Stimulated activated CD8-positive, alpha-beta memory T cell treated with anti-CD3 and anti-CD28 coated beads, Interleukin-4, amount 100 ng/mL, for 48 hours (primary cell): Measurements from ENCODE around the gene CYP4A22.
"Not testable (repeated sequence)": the region's sequence is repeated elsewhere in the genome, so short reads cannot be mapped to it uniquely, and the experiment has no call there.

Experiments used
- DNase-seq: peaks from one replicate; pipeline ENCODE4 v3.0.0-alpha.2; 2020

CYP4A22 gene

DNA sequence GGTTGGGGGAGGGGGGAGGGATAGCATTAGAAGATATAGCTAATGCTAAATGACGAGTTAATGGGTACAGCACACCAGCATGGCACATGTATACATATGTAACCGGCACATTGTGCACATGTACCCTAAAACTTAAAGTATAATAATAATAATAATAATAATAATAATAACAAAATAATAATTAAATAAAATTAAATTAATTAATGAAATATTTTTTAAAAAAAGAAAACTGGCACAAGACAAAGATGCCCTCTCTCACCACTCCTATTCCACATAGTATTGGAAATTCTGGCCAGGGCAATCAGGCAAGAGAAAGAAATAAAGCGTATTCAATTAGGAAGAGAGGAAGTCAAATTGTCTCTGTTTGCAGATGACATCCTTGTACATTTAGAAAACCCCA, 20.7 kb downstream of the CYP4A22 start:
- not testable (repeated sequence) for DNase-seq

DNA sequence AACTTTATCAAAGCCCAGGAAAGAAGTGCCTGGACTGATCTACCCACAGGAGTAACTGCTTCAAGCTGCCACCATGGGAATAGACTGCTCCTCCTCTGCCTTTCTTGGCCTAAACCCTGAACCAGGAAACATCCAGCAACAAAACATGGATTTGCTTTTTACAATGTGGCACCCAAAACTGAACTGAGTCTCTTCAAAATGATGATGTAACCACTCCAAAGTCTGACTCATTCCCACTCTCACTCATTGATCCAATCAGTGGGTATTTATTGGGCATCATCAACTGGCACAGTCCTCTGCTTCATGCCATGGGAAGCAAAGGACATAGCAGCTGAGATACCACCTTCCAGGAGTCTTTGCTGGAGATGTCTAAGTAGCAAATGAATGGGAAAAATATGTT, 23.5 kb downstream of the CYP4A22 start:
- DNase-seq = no peak

DNA sequence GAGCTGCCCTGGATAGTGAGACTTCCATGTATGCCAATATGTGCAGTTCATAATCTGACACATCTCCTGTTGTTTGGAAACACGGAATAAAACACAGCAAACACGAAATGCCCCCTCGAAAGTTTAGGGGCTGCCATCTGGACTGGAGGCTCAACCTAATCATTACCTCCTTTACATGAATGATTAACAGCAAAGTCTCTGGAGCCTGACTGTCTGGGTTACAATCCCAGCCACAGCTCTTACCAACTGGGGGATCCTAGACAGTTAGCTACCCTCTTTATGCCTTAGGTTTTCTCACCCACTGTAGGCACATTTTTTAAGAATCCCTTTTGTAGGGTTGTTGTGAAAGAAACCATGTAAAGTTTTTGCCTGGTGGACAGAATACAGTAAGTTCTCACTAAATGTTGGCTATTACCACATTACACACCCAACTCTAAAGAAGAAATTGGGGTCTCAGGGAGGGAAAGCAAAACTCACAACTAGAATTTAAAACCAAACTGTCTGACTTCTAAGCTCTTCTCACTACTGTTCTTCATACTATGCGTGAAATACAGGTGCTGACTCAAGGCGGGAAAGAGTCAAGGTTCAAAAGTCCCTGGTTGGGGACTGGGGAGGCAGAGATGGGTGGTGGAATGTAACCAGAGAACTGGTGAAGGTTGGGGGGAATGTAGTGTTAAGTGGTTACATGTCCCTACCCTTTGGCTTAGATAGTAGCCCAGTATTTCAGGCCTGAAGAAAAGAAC, 24.2 kb downstream of the CYP4A22 start:
- no peak for DNase-seq

DNA sequence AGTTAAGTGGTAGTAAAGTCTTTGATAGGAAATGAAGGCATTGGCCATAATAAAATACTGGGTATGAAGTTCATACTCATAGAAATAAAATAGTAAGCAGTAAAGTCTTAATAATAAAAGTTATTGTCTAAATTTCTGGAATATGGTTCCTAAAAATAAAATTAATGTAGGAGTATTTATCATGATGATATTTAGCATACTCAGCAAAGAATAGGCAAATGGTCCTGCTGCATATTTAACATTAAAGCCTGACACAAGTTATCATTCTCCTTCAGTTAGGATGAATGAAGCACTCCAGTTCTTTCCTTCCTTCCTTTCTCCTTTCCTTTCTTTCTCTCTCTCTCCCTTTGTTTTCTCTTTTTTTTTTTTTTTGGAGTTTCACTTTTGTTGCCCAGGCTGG, 27.3 kb downstream of the CYP4A22 start:
- no peak for DNase-seq

DNA sequence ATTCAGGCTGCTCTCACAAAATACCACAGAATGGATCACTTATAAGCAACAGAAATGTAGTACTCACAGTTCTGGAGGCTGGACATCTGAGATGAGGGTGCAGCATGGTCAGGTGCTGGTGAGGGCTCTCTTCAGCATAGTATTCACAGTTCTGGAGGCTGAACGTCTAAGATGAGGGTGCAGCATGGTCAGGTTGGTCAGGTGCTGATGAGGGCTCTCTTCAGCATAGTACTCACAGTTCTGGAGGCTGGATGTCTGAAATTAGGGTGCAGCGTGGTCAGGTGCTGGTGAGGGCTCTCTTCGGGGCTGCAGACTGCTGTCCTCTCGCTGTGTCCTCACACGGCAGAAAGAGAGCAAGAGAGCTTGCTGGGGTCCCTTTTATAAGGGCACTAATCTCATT, 35.5 kb downstream of the CYP4A22 start:
- DNase-seq = no peak

DNA sequence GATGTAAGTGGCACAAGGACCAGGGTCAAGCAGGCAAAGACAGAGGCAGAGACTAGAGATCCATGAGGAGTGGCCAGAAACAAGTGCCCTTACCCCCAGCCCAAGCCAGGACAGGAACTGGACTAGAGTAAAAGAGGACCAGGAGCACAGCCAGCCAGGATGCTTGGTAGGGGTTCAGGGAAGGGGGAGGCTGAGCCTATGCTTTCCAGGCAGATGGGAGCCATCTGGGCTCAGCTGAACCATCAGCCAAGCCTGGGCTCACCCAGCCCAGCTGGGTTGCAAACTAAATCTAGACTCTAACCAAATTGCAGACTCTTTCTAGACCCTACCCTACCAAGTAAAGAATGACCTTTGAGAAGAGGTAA, 37.4 kb downstream of the CYP4A22 start:
- no peak for DNase-seq

DNA sequence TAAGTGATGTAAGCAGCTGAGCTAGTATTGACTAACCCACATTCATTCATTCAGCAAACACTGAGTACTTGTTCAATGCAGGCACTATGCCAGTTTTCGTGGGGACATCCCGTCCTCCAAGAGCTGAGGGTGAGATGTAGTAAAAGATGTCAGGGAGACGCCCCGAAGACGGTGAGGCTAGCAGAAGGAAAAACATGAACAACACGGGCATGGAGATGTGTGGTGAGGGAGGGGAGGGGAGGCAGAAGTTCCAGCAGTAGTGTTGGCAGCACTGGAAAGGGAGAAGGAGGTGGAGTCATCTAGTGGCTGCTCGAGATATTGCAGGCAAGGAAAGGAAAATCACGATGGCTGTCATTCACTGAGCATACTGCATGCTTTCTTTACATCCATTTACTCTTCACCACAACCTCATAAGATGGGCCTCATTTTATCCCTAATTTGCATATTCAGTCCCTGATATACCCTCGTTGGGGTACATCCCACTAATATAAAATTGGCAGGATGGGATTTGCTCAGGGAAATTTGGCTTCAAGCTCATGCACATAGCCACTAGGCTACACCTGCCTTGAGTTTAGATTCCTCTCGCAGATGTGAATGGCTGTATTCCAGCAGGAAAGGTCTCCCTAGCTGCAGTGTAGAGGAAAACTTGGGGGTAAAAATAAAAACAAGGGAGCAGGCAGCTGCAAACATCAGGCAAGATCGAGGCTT, 38.1 kb downstream of the CYP4A22 start:
- DNase-seq = peak; percentile 67

DNA sequence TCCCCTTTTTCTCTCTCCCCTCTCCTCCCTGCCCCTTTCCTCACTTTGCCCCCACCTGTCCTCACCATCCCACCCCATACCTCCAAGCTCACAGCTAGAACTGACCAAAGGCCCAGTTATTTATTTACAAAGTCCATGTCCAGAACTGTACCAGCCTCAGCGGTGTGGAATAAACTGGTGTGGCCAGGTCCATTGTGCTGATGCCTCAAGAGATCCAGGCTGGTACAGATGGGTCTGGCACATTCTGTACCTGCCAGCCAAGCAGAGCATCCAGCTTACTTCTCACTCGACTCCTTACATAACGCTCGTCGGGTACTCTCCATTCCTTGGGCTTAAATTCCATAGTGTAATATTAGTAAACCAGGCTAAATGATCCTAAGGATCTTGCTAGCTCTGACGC, 40.8 kb downstream of the CYP4A22 start:
- DNase-seq = no peak

DNA sequence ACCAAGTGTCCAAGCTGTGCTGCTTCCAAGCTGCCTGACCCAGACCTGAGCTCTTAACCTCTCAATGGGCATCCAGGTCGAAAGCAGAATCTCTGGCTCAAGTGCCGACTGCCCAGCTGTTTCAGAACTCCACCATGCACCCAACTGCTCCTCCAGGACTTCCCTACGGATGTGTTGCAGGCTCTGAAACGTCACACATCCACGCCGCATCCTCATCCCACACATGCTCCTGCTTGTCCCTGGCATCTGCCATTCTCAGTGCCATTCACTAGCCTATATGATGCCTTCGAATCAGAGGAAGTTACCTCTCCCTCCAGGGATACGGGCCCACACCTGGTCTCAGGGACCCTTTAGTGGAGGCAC, 41.4 kb downstream of the CYP4A22 start:
- DNase-seq = no peak

DNA sequence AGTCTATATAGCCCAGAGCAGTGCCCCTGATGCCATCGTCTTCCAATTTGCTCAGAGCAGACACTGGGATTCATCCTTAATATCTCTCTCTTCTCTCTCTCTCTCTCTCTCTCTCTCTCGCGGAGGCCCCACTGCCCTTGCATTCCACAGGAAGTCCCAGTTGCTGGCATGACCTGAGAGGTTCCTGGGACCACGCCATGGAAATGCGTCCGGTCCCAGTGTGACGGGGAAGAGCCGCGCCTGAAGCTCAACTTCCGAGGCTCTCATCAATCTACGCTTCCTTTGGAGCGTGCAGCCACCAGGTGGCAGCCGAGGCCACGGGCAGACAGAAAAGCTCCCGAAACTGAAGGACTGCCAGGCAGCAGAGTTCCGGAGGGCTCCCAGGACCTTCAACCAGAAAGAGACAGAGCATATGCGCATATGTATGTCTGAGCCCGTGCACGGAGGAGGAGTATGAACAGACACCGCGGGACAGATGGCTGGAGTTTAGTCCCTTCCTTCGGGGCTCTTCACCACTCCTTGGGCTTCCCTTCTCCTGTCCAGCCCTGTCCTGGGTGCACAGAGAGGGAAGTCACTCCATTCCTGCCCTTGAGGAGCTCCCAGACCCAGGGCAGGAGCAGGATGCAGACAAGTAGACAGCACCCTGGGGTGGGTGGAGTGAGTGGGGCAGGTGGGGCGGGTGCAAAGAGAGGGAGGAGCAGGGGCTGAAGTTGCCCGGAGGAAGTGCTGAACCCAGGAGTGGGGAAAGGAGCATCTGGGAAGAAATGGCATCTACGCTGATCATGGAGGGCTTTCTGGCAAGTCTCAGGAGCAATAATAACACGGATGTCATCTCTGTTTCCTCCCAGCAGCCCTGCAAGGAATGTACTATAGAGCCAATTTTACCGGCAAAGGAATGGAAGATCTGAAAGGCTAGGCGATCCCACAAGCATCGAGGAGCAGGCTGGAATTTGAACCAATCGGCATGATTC, 42.1 kb downstream of the CYP4A22 start:
- peak; percentile 89 for DNase-seq

DNA sequence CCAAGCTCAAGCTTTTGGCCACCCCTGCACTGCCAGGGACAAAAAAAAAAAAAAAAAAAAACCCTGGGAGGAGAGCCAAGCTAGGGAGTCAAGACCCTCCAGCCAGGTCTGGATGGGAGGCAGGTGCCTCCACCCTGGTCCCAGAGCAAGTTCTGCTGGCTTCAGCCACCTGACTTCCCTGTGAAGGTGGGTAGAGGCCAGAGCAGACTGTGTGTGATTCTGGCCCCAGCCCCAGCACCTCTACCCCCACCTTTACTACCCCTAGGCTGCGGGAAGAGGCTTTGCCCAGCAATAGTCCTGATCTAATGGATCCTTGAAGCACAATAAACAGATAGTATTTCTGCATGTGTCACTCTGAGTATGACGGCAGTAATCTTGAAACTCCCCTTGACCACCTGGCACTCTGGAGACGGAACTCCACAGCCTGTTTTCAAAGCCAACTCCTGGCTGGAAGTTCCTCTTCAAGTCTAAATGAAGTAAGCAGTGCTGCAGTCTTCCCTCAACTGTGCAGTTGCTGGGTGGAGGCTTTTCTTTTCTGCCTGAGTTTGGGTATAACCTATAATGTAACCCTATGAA, 42.8 kb downstream of the CYP4A22 start:
- DNase-seq = no peak

DNA sequence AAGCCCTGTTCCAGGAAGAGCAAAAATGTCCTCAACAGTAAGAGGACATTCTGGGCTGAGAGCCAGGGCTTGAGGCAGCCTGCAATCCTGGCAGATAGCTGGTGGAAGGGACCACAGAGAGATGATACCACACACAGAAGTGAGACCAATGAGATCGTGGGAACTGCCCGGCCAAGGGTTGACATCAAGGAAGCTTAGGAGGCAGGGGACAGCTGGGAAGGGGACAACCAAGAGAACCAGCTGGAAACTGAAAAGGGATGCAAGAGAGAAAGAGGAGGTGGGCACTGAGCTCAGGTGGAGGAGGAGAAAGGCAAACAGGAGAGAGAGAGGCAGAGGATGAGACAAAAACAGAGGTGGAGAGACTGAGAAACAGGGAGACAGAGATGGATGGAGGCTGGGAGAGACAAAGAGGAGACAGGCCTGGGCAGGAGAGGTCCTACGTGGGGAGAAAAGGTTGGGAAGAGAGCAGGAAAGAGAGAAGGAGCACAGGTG, 43.4 kb downstream of the CYP4A22 start:
- DNase-seq = no peak

DNA sequence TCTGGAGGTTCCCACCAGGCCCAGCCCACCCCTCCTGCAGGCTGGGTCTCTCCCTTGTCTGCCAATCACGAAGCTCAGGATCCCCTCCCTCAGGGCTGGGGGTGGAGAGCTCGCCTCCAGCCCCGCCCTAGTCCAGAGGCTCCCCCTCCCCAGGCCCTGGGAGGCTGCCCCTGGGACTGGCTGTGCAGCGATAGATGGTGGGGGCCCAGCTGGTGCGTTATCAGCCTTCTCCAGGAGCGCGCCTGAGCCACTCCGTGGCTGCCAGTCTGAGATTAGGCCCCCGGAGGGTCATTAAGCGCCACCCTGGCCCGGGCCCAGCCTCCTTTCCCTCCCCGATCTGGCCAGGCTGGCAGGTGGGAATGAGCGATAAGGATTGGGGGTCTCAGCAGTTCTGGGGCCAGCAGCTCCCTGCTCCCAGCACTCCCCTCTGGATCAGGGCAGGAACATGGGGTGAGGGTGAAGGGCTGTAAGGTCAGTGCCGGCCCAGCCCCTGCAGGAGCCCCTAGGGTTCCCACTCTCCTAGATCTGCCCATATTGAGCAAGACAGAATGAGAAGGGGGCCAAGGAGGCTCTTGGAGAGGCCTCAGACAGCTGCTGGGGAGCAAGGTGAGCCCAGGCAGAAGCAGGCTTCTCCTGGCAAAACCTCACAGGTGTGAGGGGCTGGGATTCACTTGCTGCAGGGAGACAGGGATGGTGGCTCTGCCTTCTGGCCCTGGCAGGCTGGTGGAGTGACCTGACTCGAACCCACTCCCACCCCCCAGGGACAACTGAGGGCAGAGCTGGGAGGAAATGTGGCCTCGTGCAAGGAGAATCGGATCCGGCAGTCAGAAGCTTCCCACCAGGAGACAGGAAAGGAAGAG, 44.1 kb downstream of the CYP4A22 start:
- no peak for DNase-seq

DNA sequence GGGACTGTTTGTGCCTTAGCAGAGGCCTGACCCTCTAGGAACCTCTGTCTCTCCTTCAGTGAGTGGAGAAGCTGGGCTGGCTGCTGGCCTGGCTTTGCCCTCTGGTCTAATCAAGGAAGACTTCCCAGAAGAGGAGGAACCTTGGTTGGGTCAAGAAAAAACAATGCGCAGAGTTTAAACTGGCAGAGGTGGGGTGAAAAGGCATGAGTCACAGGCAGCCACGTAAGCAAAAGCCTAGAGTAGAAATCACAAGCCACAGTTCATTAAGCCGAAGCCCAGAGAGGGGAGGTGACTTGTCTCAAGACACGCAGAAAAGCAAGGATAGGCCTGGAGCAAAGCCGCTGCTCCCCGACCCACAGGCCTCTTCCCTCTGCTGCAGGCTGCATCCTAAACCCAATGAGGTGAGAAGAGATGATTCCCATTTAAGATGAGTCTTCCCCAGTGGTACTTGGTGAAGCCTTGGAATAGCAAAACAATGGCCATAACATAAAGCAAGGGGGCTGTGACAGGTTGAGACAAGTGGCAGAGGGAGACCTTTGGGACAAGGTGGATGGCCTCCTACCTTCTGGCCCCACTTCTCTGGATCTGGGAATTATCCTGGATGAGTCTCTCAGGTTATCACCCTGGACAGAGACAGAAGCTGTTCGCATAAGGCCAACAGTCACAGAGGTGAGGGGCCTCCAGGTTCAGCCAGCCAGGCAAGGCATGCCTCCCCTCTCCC, 44.9 kb downstream of the CYP4A22 start:
- no peak for DNase-seq

DNA sequence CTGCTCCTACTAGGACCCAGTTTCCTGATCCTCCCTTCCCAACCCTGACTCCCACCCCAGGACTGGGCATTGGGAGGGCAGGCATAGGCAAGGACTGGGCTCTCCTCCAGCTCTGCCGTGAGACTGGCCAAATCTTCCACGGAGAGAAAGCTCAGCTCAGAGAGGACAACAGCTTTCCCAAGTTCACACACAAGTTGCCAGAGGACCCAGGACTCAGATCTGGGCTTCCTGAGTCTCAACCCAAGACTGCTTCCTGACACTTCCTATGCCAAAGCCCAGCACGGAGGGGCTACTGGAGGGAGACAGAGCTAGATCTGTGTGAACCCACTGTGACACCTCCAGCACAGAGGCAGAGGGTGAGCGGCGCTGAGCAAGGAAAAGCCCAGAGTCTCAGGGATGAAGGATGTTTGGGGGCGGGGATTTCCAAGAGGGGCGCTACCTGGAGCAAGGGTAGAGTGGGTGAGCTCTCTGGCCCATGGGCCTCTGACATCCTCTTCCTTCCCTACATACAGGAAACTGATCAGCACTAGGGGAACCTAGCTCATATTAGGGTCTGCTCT, 45.5 kb downstream of the CYP4A22 start:
- no peak for DNase-seq

DNA sequence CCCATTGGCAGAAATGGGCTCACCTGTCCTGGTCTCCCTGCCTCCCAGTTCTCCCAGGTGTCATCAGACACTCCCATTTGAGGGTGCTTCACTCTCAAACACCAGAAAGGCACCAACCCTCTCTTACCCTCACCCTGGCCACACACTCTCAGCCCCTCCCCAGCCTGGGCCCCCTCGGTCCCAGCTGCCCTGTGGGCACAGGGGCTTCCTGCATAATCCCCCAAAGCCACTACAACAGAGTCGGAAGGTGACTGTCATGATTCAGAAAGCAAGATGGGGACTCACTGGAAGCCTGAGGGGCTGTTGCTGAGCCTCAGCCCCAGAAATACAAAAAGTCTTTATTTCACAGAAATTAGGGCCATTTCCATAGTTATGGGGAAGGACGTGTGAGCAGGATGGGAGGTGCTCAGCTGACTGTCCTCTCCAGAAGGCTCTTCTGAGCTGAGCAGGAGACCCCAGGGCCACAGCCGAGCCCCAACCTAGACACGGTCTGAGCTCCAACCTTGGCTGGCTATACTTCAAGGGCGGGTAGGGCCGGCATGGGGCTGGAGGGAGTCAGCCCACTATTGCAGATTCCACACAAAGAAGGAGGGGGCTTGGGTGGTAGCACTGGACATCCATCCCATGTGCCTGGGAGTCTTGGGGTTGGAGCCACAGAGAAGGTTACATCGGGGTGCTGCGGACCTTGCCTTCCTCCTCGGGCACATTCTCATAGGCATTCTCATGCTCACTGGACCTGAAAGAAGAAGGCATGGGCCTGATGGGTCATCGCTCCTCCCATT, 46.3 kb downstream of the CYP4A22 start:
- DNase-seq = no peak

DNA sequence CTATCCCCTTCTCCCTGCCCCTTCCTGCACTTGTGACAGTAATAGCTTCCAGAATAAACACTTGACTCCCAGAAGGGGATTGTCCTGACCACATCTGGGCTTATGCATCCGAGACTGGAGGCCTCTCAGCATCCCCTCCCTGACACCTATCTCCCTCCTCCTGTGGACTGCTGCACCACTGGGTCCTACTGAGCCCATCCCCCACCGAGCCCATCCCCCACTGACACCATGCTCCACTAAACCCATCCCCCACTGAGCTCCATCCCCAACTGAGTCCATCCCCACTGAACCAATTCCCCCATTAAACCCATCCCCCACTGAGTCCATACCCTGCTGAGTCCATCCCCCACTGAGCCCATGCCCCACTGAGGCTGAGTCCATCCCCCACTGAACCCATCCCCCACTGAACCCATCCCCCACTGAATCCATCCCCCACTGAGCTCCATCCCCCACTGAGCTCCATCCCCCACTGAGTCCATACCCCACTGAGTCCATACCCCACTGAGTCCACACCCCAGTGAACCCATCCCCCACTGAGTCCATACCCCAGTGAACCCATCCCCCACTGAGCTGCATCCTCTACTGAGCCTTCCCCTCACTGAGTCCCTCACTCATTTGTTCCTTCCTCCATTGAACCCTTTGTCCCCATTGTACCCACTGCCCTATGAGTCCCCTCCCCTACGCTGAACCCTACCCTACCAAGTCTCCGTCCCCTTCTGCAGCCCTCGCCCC, 47.0 kb downstream of the CYP4A22 start:
- DNase-seq = no peak

DNA sequence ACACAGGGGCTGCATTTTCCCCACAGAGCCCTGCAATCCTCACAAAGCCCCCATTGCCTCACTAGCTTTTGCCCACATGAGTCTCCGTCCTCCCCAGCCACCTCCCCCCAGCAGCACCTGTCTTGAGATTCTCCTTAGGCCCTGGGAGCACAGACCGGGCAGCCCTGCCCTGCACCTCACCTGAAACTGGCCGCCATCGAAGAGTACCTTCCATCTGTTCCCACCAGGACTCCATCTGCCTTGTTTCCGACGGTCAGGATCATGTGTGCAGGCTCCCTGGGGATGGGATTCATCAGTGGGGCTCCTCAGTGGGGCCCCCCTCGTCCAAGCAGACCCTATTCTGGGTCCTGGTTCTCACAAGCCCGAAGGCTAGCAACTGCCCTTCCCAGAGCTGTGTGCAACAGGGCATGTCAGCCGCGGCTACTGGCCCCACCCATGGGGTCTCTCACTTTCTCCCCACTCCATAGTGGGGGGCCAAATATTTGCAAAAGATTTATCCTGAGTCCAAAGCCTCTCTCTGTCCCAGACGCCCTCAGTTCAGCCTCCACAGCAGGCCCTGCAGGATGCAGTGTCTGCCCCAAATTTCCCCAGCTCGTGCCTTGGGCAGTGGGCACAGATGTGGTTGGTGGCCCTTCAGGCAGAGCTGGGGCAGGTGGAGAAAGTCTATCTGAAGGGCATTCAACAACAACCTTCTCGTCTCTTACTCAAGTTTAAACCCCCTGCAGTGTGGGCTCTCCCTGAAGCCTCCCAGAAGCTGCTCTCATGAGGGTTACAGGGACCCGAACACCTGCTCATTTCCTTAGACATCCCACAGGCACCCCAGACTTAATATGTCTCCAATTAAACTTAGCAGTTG, 47.8 kb downstream of the CYP4A22 start:
- no peak for DNase-seq
